A549 treated with Hydrocortisone at 1 μM for 4 hours (cell line): ENCODE measurements around the gene FXYD7. TPM values are rescaled to one million over a fixed set of nuclear protein-coding genes. Genes with fewer than 3 reads are reported as not detected.

Experiments used
- total RNA-seq: library from RNA; stranded (reverse); fragments of 200-300 nt; extraction: Qiagen RNA extraction; gene quantifications from 5 replicates; pipeline ENCODE4 v1.2.3, GENCODE V29; 2022

FXYD7 gene, protein sequence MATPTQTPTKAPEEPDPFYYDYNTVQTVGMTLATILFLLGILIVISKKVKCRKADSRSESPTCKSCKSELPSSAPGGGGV
- 0.17 to 0.44 TPM (median 0.25 TPM) in 5 replicates for total RNA-seq

DNA sequence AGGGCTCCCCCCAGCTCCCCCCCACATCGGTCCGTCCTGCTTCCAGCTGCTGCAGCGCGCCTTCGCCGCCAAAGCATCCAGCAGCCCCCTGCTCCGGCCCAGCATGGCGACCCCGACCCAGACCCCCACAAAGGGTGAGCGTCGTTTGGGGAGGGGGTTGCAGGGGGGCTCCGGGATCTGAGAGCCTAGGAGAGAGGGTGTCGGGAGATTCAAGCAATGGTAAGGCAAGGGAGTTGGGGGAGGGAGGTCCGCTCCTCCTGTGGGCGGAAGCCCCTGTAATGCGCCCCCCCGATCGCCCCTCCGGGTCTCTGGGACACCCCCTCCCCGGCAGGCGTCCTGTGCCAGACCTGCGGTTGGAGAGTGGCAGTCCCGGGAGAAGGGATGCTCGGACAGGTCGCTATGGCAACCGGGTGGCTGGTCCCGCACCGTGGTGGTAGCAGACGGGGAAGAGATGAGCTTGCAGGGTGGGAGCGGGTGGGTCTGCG is at the start of gene FXYD7:
Gene FXYD7 (plus strand): TSS at position 25 of the 485 bp plus-strand sequence. CDS start 79 bp downstream, at position 104.

DNA sequence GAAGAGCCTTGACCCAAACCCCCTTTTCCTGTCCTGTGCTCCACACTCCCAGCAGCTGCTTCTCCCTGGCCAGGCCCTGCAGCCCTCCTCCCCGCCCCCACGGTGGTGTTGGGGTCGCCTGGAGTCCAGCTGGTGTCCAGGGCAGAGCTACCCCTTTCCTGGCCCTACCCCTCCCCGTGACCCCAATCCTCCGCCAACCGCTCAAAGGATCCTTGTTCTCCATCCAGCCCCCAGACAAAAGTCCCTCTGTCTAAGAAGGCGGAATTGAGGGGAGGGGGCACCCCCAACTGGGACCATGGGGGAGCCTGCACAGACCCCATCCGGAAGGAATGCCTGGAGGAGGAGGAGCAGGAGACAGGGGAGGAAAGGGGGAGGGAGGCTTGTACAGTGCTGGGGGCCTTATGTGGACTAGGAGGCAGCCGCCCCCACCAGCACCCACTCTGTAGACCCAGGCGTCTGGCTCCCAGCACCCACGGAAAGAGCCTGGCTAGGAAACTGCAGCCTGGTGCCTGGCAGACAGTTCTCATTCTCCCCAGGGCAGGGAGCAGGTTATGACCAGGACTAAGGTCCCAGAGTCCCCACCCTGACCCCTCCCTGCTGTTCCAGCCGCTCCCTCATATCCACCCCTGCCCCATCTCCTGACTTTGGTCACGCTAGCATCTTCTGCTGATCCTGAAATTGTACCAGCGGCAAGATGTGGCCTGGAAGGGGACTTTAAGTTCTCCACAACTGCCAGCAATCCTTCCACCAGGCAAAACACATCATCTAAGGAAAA is 27.7 kb upstream of the FXYD7 start, which contains the start of gene FXYD3:
Gene FXYD3 (plus strand): TSS at position 647 of the 775 bp plus-strand sequence. CDS start 3,554 bp downstream, outside the sequence.

DNA sequence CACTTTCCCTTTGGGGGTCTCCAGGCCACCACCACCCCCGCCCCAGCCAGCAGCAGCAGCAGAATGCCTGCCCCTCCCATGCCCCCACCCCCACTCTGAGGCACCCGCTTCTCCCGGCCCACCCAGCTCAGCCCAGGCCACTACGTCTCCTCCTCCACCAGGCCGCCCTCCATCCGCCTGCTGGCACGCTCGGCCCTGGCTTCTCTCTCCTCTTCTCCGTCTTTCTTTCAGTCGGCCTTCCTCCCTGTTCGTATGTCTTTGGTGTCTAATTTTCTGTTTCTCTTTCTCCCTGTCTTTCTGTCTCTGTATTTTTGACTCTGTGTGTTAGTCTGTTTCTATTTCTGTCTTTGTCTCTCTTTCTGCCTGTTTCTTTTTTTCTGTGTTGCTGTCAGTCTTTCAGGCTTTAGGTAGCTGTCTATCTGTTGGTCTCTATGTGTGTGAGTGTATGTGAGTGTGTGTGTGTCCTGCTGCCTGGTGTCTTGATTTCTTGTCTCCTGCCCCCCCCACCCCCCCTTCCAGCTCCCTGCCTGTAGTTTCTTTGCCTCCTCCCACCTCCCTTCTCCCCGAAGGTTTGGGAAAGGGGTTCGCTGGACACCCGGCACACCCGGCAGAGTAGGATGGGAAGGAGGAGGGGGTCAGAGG is 8.3 kb upstream of the FXYD7 start, which contains the start of gene LGI4:
Gene LGI4 (minus strand): TSS at position 459 of the 642 bp plus-strand sequence. CDS start 379 bp downstream, at position 80.

DNA sequence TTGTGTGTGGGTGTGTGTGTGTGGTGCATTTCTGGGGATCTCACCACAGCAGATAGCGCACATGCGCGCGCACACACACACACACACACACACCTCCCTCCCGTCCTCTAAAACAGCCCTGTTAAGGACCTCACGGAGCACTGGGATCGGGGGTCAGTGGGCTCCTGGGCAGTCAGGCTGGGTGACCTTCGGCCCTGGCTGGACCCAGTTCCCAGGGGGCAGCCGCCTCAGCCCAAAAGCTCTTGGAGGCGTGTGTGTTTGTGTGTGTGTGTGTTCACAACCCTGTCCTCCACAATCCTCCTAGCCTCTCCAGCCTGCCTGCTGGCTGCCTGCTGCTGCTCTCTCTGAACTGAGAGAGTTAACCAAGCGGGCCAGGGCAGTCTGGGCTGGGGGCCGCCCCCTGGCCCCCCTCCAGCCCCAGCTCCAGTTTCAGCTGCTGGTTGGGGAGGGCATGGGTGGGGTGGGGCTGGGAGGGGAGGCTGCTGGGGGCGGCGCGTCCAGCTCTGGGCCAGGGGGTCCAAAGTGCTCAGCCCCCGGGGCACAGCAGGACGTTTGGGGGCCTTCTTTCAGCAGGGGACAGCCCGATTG is 4.7 kb upstream of the FXYD7 start, which contains the start of gene FXYD1:
Gene FXYD1 (plus strand): TSS at position 520 of the 588 bp plus-strand sequence. CDS start 1,256 bp downstream, outside the sequence.

DNA sequence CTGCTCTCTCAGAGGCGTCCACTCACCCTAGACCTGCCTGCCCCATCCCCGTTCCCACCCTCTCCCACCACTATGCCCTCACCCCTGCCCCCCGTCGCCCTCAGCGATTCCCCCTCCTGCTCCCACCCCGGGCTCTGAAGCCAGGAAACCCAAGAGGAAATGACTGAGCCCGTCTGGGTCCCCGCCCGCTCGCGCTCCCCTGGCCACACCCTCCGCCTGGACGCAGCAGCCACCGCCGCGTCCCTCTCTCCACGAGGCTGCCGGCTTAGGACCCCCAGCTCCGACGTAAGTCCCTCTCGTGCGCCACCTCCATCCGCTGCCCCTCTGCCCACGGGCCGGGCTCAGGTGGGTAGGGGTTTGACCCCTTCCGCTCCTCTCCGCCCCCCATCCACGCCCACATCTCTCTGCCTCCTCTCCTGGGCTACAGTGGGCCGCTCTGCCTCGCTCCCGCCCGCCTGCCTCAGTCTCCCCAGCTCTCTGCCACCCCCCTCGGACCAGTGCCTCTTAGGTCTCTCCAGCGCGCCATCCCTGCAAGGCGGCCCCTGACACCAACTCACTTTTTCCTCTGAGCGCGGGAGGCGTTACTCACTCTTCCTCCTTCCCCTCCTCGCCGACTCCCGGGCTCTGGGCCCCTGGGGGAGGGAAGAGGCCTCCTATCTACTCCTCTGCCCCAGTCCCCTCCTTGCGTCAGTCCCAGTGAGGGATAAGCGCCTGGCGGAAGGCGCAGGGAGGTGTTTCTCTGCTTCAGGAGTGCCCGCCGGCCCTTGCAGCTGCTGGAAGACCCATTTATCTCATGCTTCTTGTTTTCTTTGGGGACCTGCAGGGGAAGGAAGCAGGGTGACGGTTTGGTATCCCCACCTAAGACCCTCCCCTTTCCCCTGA is 11.7 kb downstream of the FXYD7 start, which contains the start of gene FXYD5:
Gene FXYD5 (plus strand): TSS at position 211 of the 882 bp plus-strand sequence. CDS start 816 bp downstream, outside the sequence.

Other genes starting within 250 kb of the FXYD7 start
- 4.7 to 6.8 TPM (median 4.9 TPM) in 5 replicates for gene ZNF30, start 216.4 kb upstream of the FXYD7 start, total RNA-seq
- 1.4 to 2.0 TPM (median 1.6 TPM) in 5 replicates for gene ZNF792, start 179.0 kb upstream of the FXYD7 start, total RNA-seq
- gene GRAMD1A, start 142.9 kb upstream of the FXYD7 start, total RNA-seq = 142 to 158 TPM (median 147 TPM) in 5 replicates
- gene SCN1B, start 112.8 kb upstream of the FXYD7 start, total RNA-seq = 12.9 to 20.2 TPM (median 18.8 TPM) in 5 replicates
- gene HPN, start 101.5 kb upstream of the FXYD7 start, total RNA-seq = 0.06 to 0.20 TPM (median 0.20 TPM) in 3 of 5 replicates, not detected in the others
- gene FXYD3, start 27.4 kb upstream of the FXYD7 start, total RNA-seq = 0.18 to 0.71 TPM (median 0.32 TPM) in 5 replicates
- gene LGI4, start 8.2 kb upstream of the FXYD7 start, total RNA-seq = 0.21 to 0.42 TPM (median 0.26 TPM) in 5 replicates
- 0.32 to 0.59 TPM (median 0.33 TPM) in 3 of 5 replicates, not detected in the others for gene FXYD1, start 4.4 kb upstream of the FXYD7 start, total RNA-seq
- 175 to 215 TPM (median 202 TPM) in 5 replicates for gene FXYD5, start 11.5 kb downstream of the FXYD7 start, total RNA-seq
- gene FAM187B, start 85.5 kb downstream of the FXYD7 start, total RNA-seq = not detected in 5 replicates
- 6.8 to 12.1 TPM (median 10.2 TPM) in 5 replicates for gene LSR, start 105.7 kb downstream of the FXYD7 start, total RNA-seq
- gene USF2, start 125.7 kb downstream of the FXYD7 start, total RNA-seq = 120 to 158 TPM (median 149 TPM) in 5 replicates
- 0.02 to 0.22 TPM (median 0.12 TPM) in 3 of 5 replicates, not detected in the others for gene HAMP, start 139.3 kb downstream of the FXYD7 start, total RNA-seq
- gene MAG, start 148.9 kb downstream of the FXYD7 start, total RNA-seq = not detected in 5 replicates
- 0.68 to 1.2 TPM (median 0.95 TPM) in 5 replicates for gene CD22, start 185.9 kb downstream of the FXYD7 start, total RNA-seq
- gene FFAR1, start 204.6 kb downstream of the FXYD7 start, total RNA-seq = 0.07 TPM in 2 of 5 replicates, not detected in the others
- gene FFAR3, start 215.2 kb downstream of the FXYD7 start, total RNA-seq = 0.09 TPM in 2 of 5 replicates, not detected in the others
- not detected in 5 replicates for gene GPR42, start 227.8 kb downstream of the FXYD7 start, total RNA-seq